ENCODE measurements around the gene ABHD12.
A peak's percentile ranks its signal among the peaks of the same experiment; 100 is the strongest.

- TF ChIP-seq CTCF (IDR thresholded peaks at IDR 0.05) (no peak), EP300 (IDR thresholded peaks at IDR 0.05) (peak; percentile 50)
Measured at GRCh38 chr20:25273541-25274358, 116.9 kb downstream of the ABHD12 start.
